GM21367 (cell line): ENCODE data around the gene PRKCSH.
"Not testable (repeated sequence)": the region's sequence is repeated elsewhere in the genome, so short reads cannot be mapped to it uniquely, and the experiment has no call there.

Source experiments
- ATAC-seq: cut with Tn5 transposase; IDR thresholded peaks from one replicate; pipeline ENCODE4 v1.9.1; 2021; ENCODE audit not compliant: unreplicated experiment

The PRKCSH gene

DNA sequence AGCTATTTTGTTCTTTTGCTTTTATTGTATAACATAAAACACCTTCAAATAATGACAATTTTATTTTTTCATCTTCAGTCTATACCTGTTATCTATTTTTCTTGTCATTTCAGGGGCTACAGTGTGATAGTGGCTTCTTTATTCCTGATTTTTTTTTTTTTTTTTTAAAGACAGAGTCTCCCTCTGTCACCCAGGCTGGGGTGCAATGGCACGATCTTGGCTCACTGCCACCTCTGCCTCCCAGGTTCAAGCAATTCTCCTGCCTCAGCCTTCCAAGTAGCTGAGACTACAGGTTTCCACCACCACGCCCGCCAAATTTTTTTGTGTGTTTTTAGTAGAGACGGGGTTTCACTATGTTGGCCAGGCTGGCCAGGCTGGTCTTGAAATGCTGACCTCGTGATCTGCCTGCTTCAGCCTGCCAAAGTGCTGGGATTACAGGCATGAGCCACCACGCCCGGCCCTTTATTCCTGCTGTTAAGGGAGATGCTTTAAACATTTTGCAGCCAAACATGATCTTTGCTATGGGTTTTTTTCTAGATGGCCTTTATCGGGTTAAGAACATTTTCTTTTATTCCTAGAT, 32.9 kb downstream of the PRKCSH start:
- not testable (repeated sequence) for ATAC-seq

DNA sequence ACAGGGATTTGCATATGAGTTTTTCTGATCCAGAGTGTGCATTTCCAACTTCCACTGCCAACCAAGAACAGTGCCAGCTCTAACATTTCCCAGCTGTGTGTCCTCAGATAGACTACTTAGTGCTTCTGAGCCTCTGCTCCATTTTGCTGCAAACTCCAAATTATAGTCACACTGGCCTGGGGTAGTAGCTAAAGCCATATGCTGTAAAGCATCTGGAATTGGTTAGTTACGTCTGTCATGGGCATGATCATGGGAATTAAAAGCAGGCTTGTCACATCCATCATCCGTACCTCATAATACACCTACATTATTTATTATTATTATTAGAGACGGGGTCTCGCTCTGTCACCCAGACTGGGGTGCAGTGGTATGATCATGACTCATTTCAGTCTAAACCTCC, 38.3 kb downstream of the PRKCSH start:
- no peak for ATAC-seq

DNA sequence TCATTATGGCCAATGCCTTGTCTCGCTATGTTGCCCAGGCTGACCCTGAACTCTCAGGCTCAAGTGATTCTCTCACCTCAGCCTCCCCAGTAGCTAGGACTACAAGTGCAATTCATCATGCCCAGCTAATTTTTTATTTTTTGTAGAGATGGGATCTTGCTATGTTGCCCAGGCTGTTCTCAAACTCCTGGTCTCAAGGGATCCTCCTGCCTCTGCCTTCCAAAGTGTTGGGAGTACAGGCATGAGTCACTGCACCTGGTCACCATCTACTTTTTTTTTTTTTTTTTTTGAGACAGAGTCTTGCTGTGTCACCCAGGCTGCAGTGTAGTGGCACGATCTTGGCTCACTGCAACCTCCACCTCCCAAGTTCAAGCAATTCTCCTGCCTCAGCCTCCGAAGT, 39.9 kb downstream of the PRKCSH start:
- ATAC-seq, result not testable (repeated sequence)

DNA sequence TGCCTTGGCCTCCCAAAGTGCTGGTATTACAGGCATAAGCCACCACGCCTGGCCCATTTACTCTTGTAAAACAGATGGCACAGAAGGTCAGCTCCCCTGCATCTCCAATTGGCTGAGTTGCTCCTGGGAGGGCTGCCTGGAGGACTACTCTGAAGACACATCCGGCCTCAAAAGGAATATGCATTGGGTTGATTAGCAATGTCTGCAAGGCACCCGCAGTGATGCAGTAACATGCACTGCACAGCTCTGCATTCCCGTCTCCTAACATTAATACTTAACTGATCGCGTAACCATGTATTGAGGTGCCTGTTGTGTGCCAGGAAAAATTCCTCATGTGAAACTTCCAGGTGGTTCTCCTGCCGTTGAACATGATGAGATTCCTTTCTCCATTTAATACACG, 40.4 kb downstream of the PRKCSH start:
- ATAC-seq, result no peak

DNA sequence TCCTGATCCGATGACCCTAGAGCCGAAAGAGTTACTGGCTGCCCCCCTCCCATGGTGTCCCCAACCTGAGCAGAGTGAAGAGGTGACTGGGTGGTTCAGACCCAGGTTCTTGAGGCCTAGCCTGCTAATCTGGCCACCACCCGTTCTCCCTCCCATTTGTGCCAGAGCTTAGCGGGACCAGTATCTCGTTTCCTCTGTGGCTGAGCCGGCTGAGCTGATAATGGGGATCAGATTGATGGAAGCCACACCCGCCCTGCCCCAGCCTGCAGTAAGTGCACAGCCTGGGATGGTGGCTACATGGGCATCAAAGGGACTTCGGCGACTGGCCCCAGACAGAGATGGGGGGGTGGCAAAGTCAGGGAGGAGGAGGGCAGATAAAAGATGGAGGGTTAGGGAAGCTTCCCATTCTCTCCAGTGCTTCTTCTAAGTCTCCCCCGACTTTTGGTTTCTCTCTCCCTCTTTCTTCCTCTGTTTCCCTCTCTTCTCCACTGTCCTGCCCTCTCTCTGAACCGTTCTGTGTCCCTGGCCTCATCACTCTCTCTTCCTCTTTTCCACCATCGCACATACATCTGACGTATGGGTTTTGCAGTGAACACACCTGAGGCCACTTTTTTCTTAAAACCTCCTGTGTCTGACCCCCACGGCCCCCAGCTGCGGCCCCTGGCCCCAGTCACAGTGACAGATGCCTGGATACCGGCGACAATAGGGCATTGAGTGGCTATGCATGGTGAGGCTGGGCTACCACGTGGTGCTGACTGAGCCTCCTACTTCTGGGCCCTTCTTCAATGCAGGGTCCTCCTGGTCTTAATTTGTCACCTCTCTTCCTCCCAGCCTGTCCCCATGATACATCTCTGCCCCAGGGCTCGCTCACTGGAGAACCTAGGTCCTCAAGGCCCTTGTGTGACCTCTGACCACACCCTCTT, 43.0 kb downstream of the PRKCSH start:
- no peak for ATAC-seq

DNA sequence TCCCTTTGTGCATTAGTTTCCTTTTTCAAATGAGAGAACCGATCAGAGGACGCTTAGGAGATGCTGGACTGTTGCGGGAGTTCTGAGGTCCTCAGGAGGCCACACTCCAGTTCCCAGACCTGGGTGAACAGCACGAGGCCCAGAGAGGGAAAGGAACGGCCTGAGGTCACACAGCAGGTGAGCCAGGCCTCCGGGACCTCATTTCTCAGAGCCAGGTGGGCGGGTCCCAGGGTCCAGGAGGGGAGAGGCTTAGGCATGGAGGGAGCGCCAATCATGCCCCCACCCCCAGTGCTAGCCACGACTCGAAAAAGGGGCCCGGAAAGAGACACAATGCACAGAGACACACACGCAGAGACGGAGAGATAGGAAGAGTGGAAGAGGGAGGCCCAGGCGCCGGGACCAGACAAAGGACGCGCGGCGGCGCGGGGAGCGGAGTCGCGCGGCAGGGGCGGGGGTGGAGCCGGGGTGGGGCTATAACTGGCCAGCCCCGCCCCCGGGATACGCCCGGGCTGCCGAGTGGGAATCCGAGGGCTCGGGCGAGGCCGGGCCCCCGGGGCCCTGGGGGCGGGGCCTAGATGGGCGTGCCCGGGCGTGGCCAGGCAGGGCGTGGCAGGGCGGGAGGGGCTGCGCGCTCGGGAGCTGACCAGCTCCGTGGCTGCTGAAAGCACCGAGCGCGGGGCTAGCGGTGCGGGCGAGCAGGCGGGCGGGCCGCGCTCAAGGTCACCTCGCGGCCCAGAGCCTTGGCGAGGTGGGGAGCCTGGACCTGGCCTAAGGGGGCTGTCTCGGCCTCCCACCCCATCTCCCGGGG, 43.9 kb downstream of the PRKCSH start:
- no peak for ATAC-seq

DNA sequence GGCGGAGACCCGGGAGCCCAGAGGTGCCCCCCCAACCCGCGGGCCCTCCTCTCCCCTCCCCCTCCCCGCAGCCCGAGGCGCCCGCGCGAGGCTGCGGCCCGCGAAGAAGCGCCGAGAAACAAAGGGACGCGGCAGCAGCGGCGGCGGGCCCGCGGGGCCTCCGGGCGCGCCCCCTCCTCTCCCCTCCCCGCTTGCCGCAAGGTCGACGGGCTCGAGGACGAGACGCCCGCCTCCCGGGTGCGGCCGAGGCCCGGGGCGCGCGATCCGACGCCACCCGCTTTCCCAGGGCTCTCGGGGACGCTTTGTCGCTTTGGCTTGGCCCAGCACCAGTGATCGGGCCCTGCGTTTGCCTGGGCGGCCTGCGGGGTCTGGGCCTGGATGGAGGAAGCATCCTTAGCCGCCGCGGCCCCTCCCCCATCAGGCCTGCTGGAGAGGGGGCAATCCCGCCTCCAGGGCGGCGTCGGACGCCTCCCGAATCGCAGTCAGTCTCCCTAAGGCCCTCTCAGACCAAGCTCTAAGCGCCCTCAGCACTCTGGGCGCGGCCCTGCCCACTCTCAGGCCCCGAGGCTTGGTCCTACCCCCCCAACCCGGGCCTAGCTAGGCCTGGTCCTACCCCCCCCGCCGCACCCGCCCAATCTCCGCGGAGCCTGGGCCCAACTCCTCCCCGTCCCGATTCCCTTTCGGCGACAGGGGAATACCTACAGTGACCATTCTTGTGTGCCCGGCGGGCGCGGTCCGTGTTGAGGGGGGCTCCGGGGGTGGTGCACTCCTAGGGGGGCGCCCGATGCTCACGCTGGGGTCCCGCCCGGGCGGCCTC, 44.7 kb downstream of the PRKCSH start:
- no peak for ATAC-seq

DNA sequence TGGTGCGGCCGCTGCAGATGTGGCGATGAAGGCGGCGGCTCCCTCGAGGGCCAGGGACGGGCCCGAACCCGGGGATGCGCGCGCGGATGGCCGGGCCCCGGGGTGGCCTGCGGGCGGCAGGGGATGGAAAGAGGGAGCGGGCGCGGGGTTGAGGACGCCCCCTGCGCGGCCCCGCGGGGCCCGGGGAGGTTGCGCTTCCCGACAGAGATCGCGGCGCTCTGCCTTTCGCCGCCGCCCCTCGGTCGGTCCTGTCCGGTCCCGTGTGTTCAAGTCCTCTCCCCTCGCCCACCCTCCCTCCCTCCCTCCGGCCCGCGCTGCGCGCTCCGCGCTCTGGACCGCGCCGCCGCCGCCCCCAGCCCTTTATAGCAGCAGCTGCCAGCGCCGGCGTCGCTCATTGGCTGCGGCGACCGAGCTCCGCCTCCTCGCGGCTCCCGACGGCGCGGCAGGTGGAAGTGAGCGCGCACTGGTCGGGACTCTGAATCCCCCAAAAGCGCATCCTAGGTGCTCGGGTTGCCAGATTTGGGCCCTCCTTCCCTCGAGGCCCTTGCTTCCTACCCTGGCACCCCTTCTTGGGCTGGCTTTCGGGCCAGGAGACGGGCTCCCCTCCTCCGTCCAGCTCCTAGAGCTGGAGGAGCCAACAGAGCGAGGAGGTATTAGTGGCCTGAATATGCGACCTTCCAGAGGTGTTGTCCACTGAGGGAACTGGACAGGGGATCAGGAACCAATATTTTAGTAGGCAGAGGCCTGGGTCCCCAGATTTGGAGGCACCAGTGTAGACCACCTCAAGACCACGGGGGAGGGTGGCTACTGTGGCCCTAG, 45.5 kb downstream of the PRKCSH start, which contains the start of gene ELAVL3:
TSS of gene ELAVL3 (minus strand) at position 332 of the 819 bp plus-strand sequence. CDS start 438 bp downstream, outside the sequence.
- no peak for ATAC-seq

DNA sequence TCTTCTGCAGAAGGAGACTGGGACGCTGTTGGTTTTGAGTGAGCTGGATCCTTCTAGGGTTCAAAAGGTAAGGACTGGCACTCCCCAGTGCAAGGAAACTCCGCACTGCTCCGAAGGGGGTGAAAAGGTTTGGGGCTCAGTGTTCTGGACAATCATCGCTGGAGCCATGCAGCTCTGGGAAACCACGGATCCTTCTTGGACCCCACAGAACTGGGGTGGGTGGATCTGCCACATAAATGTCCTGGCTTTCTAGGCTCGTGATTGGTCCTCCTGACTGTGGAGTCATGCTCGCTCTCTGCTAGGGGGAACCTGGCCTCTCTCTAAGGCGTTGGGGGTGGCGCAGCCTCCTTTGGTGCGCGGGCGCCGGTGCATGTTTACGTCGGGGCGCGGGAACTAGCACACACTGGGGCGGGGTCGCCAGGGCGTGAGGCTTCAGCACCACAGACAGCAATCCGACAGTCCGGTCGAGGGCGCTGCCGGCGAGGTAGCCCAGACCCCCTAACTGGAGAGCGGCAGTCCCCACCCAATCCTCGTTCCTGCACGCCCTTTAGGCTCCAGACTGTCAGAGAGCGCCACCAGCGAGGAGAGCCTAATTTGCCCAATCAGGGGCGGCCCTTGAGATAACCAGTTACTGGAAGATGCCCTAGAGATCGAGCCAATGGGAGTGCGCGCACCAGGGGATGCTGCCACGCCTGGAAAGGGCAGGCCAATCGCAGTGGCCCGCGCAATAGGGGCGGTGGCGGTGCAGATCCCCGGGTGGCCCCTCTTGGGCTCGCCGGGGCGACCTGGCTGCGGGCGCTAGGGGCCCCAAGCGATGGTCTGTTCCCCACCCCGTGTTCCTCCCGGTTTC, 46.3 kb downstream of the PRKCSH start:
- no peak for ATAC-seq

DNA sequence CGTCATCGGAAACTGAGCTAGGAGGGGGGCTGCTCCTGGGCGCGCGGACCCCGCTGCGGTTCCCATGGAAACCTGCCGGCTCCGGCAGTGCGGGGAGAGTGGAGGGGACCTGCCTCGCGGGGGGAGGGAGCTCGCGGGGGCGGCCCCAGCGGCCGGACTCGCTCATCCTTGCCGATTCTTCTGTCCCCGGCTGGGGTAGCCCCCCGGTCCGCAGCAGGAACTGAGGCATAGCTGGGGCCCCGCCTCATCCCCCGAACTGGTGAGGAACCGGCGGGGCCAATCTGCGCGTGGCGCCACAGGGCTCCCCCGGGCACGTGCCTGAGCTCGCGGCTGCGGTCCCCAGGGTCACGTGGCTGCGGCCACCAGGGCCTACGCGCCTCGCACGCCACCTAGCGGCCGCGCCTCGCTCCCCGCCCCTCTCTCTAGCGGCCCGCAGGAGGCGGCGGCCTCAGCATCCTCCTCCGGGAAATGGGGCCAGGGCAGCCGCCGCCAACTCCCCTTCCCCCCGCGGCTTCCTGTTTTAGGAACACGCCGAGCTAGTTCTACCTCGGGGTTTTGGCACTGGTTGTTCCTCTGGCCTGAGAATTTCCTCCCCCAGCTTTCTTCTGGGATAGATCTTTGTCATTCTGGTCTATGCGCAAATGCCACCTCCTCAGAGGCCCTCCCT, 47.1 kb downstream of the PRKCSH start:
- ATAC-seq, result no peak

DNA sequence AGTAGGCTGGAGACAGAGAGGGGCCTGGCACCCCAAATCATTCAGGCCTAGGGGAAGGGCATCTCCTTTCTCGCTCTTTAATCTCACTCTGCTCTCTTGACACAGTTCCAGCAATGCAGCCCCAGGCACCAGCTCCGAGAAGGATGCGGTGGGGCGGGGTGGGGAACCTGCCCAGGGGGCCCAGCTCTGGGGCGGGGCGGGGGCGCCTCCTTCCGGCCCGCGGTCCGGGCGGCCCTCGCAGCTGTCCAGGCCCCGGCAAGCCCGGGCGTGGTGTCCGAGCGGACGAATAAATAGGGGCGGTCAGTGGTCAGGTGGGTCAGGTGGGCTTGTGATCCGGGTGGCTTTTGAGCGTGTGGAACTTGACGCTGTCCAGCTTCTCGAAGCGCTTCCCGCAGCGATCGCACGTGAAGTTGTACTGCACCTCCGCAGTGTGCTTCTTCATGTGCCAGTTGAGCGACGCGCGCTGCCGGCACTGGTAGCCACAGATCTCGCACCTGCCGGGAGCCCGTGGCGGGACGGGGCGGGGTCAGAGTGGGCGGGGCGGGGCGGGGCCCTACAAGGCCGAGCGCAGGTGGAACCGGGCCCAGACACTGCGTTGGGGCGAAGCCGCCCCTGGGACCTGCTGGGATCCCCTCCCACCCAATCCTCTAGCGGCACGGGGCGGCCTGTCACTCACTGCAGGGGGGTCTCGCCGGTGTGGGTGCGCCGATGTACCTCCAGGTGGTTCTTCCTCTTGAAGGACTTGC, 48.1 kb downstream of the PRKCSH start:
- no peak for ATAC-seq

DNA sequence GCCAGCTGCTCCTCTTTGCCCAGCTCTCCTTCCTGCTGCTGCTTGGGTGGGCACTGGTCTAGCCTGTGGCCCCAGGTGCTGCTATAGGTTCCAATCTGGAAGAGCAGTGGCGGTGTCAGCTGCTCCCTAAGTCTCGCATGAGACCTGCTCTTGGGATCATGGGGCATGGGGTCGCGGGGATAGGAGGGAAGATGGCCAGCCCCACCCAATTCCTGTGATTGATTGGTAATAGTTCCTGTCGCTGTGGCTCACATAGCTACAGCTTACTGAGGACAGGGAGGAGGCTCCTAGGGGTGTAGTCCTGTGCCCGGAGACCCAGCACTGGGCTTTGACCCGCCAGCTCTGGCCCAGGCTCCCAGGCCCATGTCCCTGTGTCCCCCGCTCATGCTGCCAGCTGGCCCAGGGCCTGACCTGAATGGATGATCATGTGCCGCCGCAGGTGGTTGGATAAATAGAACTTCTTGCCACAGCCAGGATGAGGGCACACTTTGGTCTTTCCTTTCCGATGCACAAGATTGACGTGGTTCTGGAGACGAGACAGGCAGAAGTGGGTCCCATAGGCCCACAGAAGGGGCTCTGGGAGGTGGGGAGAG, 49.9 kb downstream of the PRKCSH start:
- no peak for ATAC-seq

DNA sequence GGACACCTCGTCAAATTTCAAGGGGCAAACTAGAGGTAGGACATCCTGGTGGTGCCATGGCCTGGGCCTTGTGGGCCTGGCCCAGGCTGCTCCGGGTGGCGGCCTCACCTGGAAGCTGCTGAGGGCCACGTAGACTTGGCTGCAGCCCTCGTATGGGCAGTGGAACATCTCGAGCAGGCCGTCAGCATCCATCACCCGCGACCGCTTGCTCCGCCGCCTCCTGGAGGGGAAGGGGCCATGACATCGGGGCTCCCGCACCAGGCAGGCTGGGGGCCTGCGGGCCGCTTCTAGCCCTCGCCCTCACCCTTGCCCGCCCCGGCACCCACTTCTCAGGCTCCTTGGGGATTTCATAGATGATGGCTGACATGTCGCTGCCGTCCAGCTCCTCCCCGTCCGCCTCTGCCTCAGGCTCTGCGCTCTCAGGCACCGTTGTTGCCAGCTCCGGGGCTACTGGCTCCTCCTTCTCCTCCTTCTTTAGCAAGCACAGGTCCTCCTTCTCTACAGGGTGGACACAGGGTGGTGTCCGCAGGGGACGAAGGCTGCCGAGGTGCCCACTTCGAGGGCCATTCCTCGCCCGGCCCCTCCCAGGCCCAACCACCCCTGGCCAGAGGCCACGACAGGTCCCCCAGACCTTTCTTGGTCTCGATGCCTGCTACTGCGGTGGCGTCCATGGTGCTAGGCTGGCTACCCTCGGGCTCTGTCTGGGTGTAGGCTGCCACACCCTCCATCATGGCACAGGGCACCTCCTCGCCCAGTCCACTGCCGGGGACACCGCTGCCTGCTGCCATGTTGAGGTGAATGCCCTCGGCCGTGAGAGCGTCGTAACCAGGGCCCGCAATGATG, 51.4 kb downstream of the PRKCSH start:
- ATAC-seq, result no peak

DNA sequence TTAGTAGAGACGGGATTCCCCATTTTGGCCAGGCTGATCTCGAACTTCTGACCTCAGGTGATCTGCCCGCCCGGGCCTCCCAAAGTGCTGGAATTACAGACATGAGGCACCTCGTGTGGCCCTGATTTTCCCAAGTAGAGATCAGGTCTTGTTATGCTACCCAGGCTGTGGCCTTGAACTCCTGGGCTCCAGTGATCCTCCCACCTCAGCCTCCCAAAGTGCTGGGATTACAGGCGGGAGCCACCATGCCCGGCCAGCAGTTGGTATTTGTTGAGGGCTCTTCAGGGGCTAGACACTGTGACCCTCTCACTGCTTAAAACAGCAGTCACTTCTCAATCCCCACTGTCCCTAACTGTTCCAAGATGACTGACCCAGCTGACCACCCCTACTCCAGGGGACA, 53.9 kb downstream of the PRKCSH start:
- ATAC-seq, result no peak

DNA sequence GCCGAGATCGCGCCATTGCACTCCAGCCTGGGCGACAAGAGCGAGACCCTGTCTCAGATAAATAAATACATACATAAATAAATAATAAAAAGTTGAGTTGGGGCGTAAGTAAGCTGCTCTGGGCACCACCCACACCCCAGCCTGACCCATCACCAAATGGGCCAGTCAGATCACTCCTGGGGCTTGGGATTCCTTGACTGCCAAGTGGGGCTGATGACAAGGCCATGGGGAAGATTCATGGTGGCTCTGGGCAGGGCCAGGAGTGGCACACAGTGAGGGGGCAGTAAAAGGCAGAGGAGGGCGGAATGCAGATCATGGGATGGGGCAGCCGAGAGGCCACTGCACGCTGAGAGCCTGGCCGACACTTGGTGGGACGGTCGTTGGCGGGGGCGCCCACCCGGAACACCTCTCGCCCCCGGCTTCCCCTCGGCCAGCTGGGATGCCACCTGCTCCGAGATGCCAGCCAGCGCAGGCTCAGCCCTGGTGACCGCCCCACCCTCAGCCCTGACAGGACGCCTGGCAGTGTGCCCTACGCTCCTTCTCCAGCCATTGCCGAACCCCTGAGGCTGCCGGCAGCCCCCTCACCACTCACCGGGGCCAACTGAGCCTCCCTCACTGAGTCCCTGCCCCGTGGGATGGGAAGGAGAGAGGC, 59.3 kb downstream of the PRKCSH start:
- ATAC-seq, result no peak

DNA sequence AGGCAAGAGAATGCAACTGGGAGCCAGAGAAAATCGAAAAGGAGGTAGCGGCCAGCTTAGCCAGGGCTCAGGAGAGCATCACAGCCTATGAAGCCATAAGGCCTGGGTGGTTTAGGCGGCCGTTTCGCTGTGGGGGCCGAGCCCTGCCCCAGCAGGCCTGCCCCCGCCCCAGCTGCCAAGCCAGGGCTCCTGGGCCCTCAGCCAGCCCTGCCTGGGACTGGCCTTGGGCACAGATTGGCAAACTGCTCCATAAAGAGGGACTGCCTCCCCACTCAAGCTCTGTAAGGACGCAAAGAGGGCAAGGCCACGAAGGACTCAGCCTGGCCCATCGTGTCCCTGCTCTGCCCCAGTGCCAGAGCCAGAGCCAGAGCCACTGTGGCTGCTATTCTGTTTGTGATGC, 60.0 kb downstream of the PRKCSH start:
- no peak for ATAC-seq
